Endodermal cell (in vitro differentiated cells): ENCODE results near the gene MTHFD1L. TPM values are rescaled to one million over a fixed set of nuclear protein-coding genes. Genes with fewer than 3 reads are reported as not detected.

Experiments used
- DNase-seq: peaks from one replicate; pipeline ENCODE4 v3.0.0-alpha.2; 2017
- H3K27ac ChIP-seq: 2 replicates; pipeline ENCODE4 v1.5.1; 2013; ENCODE audit warnings: mild to moderate bottlenecking, low read depth, low read length, moderate library complexity
- H3K27me3 ChIP-seq: 2 replicates; pipeline ENCODE4 v1.6.1; 2013; ENCODE audit warnings: mild to moderate bottlenecking, low read length, moderate library complexity; ENCODE audit not compliant: insufficient read depth, control insufficient read depth, poor library complexity, severe bottlenecking
- H3K36me3 ChIP-seq: 2 replicates; pipeline ENCODE4 v1.7.0; 2013; ENCODE audit warnings: mild to moderate bottlenecking, low read length, moderate library complexity; ENCODE audit not compliant: control insufficient read depth, insufficient read depth
- H3K4me1 ChIP-seq: one replicate; pipeline ENCODE4 v1.7.0; 2013; ENCODE audit warnings: low read length; ENCODE audit not compliant: control insufficient read depth, insufficient read depth
- H3K4me3 ChIP-seq: 2 replicates; pipeline ENCODE4 v1.5.1; 2013; ENCODE audit warnings: mild to moderate bottlenecking, low read length, moderate library complexity
- H3K9ac ChIP-seq: 2 replicates; pipeline ENCODE4 v1.6.1; 2013; ENCODE audit warnings: mild to moderate bottlenecking, low read length, moderate library complexity; ENCODE audit not compliant: poor library complexity, severe bottlenecking; ENCODE audit errors: extremely low read depth
- H3K9me3 ChIP-seq: 2 replicates; pipeline ENCODE4 v1.6.1; 2013; ENCODE audit warnings: mild to moderate bottlenecking, low read length, moderate library complexity; ENCODE audit not compliant: control insufficient read depth
- H3K27ac Mint-ChIP-seq: 2 replicates; pipeline ENCODE4 v1.8.0; 2020; ENCODE audit warnings: mixed read lengths
- H3K27me3 Mint-ChIP-seq: 2 replicates; pipeline ENCODE4 v1.8.0; 2021; ENCODE audit warnings: mild to moderate bottlenecking, mixed read lengths; ENCODE audit not compliant: insufficient read depth
- H3K36me3 Mint-ChIP-seq: 2 replicates; pipeline ENCODE4 v1.8.0; 2020; ENCODE audit warnings: low read depth, mixed read lengths
- H3K4me1 Mint-ChIP-seq: 2 replicates; pipeline ENCODE4 v1.8.0; 2020; ENCODE audit warnings: mixed read lengths
- H3K4me3 Mint-ChIP-seq: 2 replicates; pipeline ENCODE4 v1.8.0; 2020; ENCODE audit warnings: mild to moderate bottlenecking, moderate library complexity, mixed read lengths
- H3K9me3 Mint-ChIP-seq: 2 replicates; pipeline ENCODE4 v1.8.0; 2020; ENCODE audit warnings: mild to moderate bottlenecking, mixed read lengths
- CTCF ChIP-seq: fragments of 200-600 bp; sonication (generic); conservative IDR thresholded peaks from 2 replicates; pipeline ENCODE4 v1.5.0; 2021; ENCODE audit warnings: antibody characterized with exemption, mild to moderate bottlenecking
- WGBS, 2 experiments: methylation state at CpG; one replicate each; pipeline versions ENCODE4 v1.1.5 to v1.1.7; 2013; ENCODE audit warnings: missing lambda C conversion rate in 2 of 2, mixed read lengths in 1 of 2; ENCODE audit not compliant: insufficient coverage in 1 of 2, insufficient read length in 1 of 2; 5-methylcytosine and 5-hydroxymethylcytosine counted together
- total RNA-seq, 2 donors: library from RNA; stranded (reverse); fragmentation: NEBNext Ultra II Directional in 1 of 2; extraction: Animal tissue kit (Norgen Biotek cat#: 25700) in 1 of 2; gene quantifications; 2 replicates in 1 of 2; 3 replicates in 1 of 2; pipeline ENCODE4 v1.2.1, GENCODE V29; 2021

Gene MTHFD1L
- total RNA-seq, 2 donors from 2014 or later = 70.2 to 72.6 TPM

GRCh38 chr6:150899231-150899630, 33.7 kb downstream of the MTHFD1L start:
- Mint-ChIP-seq H3K4me1 (peaks cover 8% of the 10 kb centered on the region), H3K27me3 (no peaks in the 10 kb centered on the region), H3K27ac (no peak overlapping the region), H3K4me3 (no peak overlapping the region), H3K9me3 (no peaks in the 10 kb centered on the region), H3K36me3 (peaks cover 27% of the 10 kb centered on the region)
- Histone ChIP-seq H3K27ac (no peak overlapping the region), H3K36me3 (peaks cover 54% of the 10 kb centered on the region), H3K9me3 (no peaks in the 10 kb centered on the region), H3K4me1 (no peaks in the 10 kb centered on the region), H3K4me3 (no peak overlapping the region), H3K9ac (no peak overlapping the region), H3K27me3 (no peaks in the 10 kb centered on the region)
- TF ChIP-seq CTCF = no peak
- 89% methylated on average over 2 of the region's 2 CpGs; no CpG with 5 or more reads in 1 of the 2 experiments for WGBS, 2 experiments
- DNase-seq = no peak

- TF ChIP-seq CTCF = no peak
- Histone ChIP-seq H3K4me1 (no peaks in the 10 kb centered on the region), H3K27ac (no peak overlapping the region), H3K9me3 (no peaks in the 10 kb centered on the region), H3K27me3 (no peaks in the 10 kb centered on the region), H3K9ac (no peak overlapping the region), H3K36me3 (peaks cover 49% of the 10 kb centered on the region), H3K4me3 (no peak overlapping the region)
- Mint-ChIP-seq H3K9me3 (no peaks in the 10 kb centered on the region), H3K36me3 (peaks cover 27% of the 10 kb centered on the region), H3K4me1 (peaks cover 8% of the 10 kb centered on the region), H3K27me3 (no peaks in the 10 kb centered on the region), H3K4me3 (no peak overlapping the region), H3K27ac (no peak overlapping the region)
- DNase-seq = no peak
- WGBS, 2 experiments = 96 to 100% methylated on average over 3 of the region's 3 CpGs
Observed at GRCh38 chr6:150900049-150900448, 34.5 kb downstream of the MTHFD1L start.

GRCh38 chr6:150902142-150902776, 36.8 kb downstream of the MTHFD1L start:
- H3K27me3 ChIP-seq = no peaks in the 10 kb centered on the region
- H3K9me3 ChIP-seq = no peaks in the 10 kb centered on the region
- no peak for TF ChIP-seq CTCF
- no peak overlapping the region for H3K27ac ChIP-seq
- no peaks in the 10 kb centered on the region for H3K4me1 ChIP-seq
- H3K27me3 Mint-ChIP-seq = no peaks in the 10 kb centered on the region
- H3K27ac Mint-ChIP-seq = no peak overlapping the region
- H3K36me3 Mint-ChIP-seq = peaks cover 30% of the 10 kb centered on the region
- H3K9ac ChIP-seq = no peak overlapping the region
- peaks cover 3% of the 10 kb centered on the region for H3K4me1 Mint-ChIP-seq
- H3K4me3 Mint-ChIP-seq = no peak overlapping the region
- DNase-seq = no peak
- H3K4me3 ChIP-seq = no peak overlapping the region
- H3K9me3 Mint-ChIP-seq = no peaks in the 10 kb centered on the region
- H3K36me3 ChIP-seq = peaks cover 61% of the 10 kb centered on the region
- WGBS, 2 experiments = 89 to 95% methylated on average over 3 of the region's 3 CpGs
